Peyer's patch (tissue), 4 donors: ENCODE data around the gene PALD1. TPM values are rescaled to one million over a fixed set of nuclear protein-coding genes. Genes with fewer than 3 reads are reported as not detected.

ENCODE experiments used
- DNase-seq, 3 donors: peaks; one replicate each; pipeline ENCODE4 v3.0.0-alpha.2; 2017 to 2019
- H3K27ac ChIP-seq, 4 donors: fragments of 200-600 bp; sonication (generic); one replicate each; pipeline ENCODE4 v1.5.1; 2016 to 2019
- H3K27me3 ChIP-seq, 2 donors: fragments of 200-600 bp; sonication (generic); one replicate each; pipeline ENCODE4 v1.5.1; 2019
- H3K36me3 ChIP-seq, 3 donors: fragments of 200-600 bp; sonication (generic); one replicate each; pipeline ENCODE4 v1.5.1; 2016 to 2019
- H3K4me1 ChIP-seq, 4 donors: fragments of 200-600 bp; sonication (generic); one replicate each; pipeline ENCODE4 v1.5.1; 2016 to 2019
- H3K4me3 ChIP-seq, 4 donors: fragments of 200-600 bp; sonication (generic); 1 replicate in 3 of 4; 2 replicates in 1 of 4; pipeline ENCODE4 v1.5.1; 2016 to 2019; ENCODE audit warnings: mild to moderate bottlenecking in 1 of 4
- H3K9me3 ChIP-seq, 4 donors: fragments of 200-600 bp; sonication (generic); one replicate each; pipeline ENCODE4 v1.5.1; 2016 to 2019; ENCODE audit warnings: mild to moderate bottlenecking in 1 of 4
- CTCF ChIP-seq, 6 experiments: fragments of 450-650 bp in 4 of 6; fragments of 200-600 bp in 2 of 6; sonication (generic) in 1 of 6; IDR thresholded peaks; one replicate each; pipeline ENCODE4 v1.5.1; 2017 to 2019; ENCODE audit warnings: antibody characterized with exemption in 6 of 6, mild to moderate bottlenecking in 3 of 6, moderate library complexity in 1 of 6
- POLR2A ChIP-seq, 2 donors: fragments of 450-650 bp; IDR thresholded peaks; one replicate each; pipeline ENCODE4 v1.5.1; 2017; ENCODE audit warnings: antibody characterized with exemption in 2 of 2, mild to moderate bottlenecking in 2 of 2, moderate library complexity in 2 of 2
- total RNA-seq, 4 donors: library from RNA; depleted of rRNA; stranded (reverse); fragments of >200 nt; gene quantifications; one replicate each; pipeline ENCODE4 v1.1.0, GENCODE V29; 2016

Gene PALD1
- total RNA-seq, 4 donors from 2014 or later: 1.2 to 15.7 (median 3.6) TPM

GRCh38 chr10:70562036-70562755 lies 83.6 kb downstream of the PALD1 start:
- no peak for DNase-seq
- no peak overlapping the region for H3K27ac ChIP-seq
- TF ChIP-seq CTCF (IDR thresholded peaks at IDR 0.05) (no peak), POLR2A (IDR thresholded peaks at IDR 0.05) (no peak)

GRCh38 chr10:70563230-70563629 lies 84.7 kb downstream of the PALD1 start:
- Histone ChIP-seq H3K4me1 (peaks cover 0 to 29% (median 0%) of the 10 kb centered on the region in 4 donors), H3K9me3 (no peaks in the 10 kb centered on the region), H3K4me3 (no peak overlapping the region), H3K27ac (no peak overlapping the region), H3K36me3 (peaks cover 0 to 5% (median 0%) of the 10 kb centered on the region in 3 donors), H3K27me3 (no peaks in the 10 kb centered on the region)
- no peak for DNase-seq
- no peak for TF ChIP-seq POLR2A (IDR thresholded peaks at IDR 0.05)

More at GRCh38 chr10:70562036-70562755, 83.6 kb downstream of the PALD1 start:
- Histone ChIP-seq H3K36me3 (peaks cover 0 to 5% (median 0%) of the 10 kb centered on the region in 3 donors), H3K4me1 (peaks cover 0 to 29% (median 0%) of the 10 kb centered on the region in 4 donors), H3K4me3 (no peak overlapping the region), H3K9me3 (no peaks in the 10 kb centered on the region), H3K27me3 (no peaks in the 10 kb centered on the region)

GRCh38 chr10:70564113-70564725 lies 85.7 kb downstream of the PALD1 start:
- H3K27me3 ChIP-seq: no peaks in the 10 kb centered on the region
- H3K36me3 ChIP-seq: peaks cover 0 to 5% (median 0%) of the 10 kb centered on the region in 3 donors
- H3K4me1 ChIP-seq: peaks cover 0 to 24% (median 0%) of the 10 kb centered on the region in 4 donors
- H3K27ac ChIP-seq: no peak overlapping the region
- TF ChIP-seq POLR2A (IDR thresholded peaks at IDR 0.05): no peak
- TF ChIP-seq CTCF (IDR thresholded peaks at IDR 0.05): no peak
- DNase-seq: no peak
- H3K9me3 ChIP-seq: no peaks in the 10 kb centered on the region
- H3K4me3 ChIP-seq: no peak overlapping the region

- Histone ChIP-seq H3K9me3 (no peaks in the 10 kb centered on the region), H3K27me3 (no peaks in the 10 kb centered on the region), H3K4me3 (no peak overlapping the region), H3K27ac (no peak overlapping the region), H3K36me3 (peaks cover 0 to 5% (median 0%) of the 10 kb centered on the region in 3 donors), H3K4me1 (peaks cover 0 to 17% (median 0%) of the 10 kb centered on the region in 4 donors)
- TF ChIP-seq CTCF (IDR thresholded peaks at IDR 0.05): no peak
- no peak for TF ChIP-seq POLR2A (IDR thresholded peaks at IDR 0.05)
- DNase-seq: no peak
These were observed 86.4 kb downstream of the PALD1 start for GRCh38 chr10:70564901-70565351.

- H3K27me3 ChIP-seq: no peaks in the 10 kb centered on the region
- no peaks in the 10 kb centered on the region for H3K9me3 ChIP-seq
- H3K36me3 ChIP-seq: peaks cover 0 to 5% (median 0%) of the 10 kb centered on the region in 3 donors
- no peak overlapping the region for H3K27ac ChIP-seq
- peaks cover 0 to 11% (median 0%) of the 10 kb centered on the region in 4 donors for H3K4me1 ChIP-seq
- DNase-seq: no peak
- TF ChIP-seq CTCF (IDR thresholded peaks at IDR 0.05) (no peak), POLR2A (IDR thresholded peaks at IDR 0.05) (no peak)
- no peak overlapping the region for H3K4me3 ChIP-seq
These were observed 87.3 kb downstream of the PALD1 start for GRCh38 chr10:70565556-70566514.
